GM04503 (cell line): ENCODE results near the gene ID3.

ENCODE experiments used
- DNase-seq: peaks from one replicate; pipeline ENCODE4 v3.0.0-alpha.2; 2012; ENCODE audit warnings: low read depth

Gene ID3

GRCh38 chr1:23559136-23559984, at the start of gene ID3:
Gene ID3, minus strand, starts transcription at chr1:23559501. Its CDS starts 75 bp downstream, at chr1:23559426.
- peak; percentile 93 for DNase-seq

- DNase-seq = no peak
These were observed 48.6 kb upstream of the ID3 start for GRCh38 chr1:23607944-23608343.

GRCh38 chr1:23601968-23602876, 42.9 kb upstream of the ID3 start:
- DNase-seq = no peak

GRCh38 chr1:23601135-23601967, 42.0 kb upstream of the ID3 start:
- no peak for DNase-seq

GRCh38 chr1:23600283-23600682, 41.0 kb upstream of the ID3 start:
- DNase-seq = no peak

GRCh38 chr1:23599125-23599524, 39.8 kb upstream of the ID3 start:
- DNase-seq = no peak

GRCh38 chr1:23598424-23598823, 39.1 kb upstream of the ID3 start:
- no peak for DNase-seq

- no peak for DNase-seq
These were observed 38.5 kb upstream of the ID3 start for GRCh38 chr1:23597635-23598388.

GRCh38 chr1:23596382-23597358, 37.4 kb upstream of the ID3 start:
- no peak for DNase-seq

GRCh38 chr1:23594927-23595353, 35.6 kb upstream of the ID3 start:
- DNase-seq = no peak

GRCh38 chr1:23594149-23594907, 35.0 kb upstream of the ID3 start:
- no peak for DNase-seq

GRCh38 chr1:23593556-23594148, 34.4 kb upstream of the ID3 start:
- no peak for DNase-seq

GRCh38 chr1:23593042-23593521, 33.8 kb upstream of the ID3 start:
- no peak for DNase-seq

GRCh38 chr1:23592209-23592892, 33.0 kb upstream of the ID3 start:
- DNase-seq = no peak

- DNase-seq = no peak
These were observed 32.3 kb upstream of the ID3 start for GRCh38 chr1:23591460-23592208.

- no peak for DNase-seq
These were observed 30.9 kb upstream of the ID3 start for GRCh38 chr1:23590058-23590783.

GRCh38 chr1:23589585-23589986, 30.3 kb upstream of the ID3 start:
- DNase-seq = no peak
